Esophagus squamous epithelium (tissue), 5 donors: ENCODE measurements around the gene PXMP2. TPM values are rescaled to one million over a fixed set of nuclear protein-coding genes. Genes with fewer than 3 reads are reported as not detected.

ENCODE experiments used
- DNase-seq: peaks from one replicate; lab custom pipeline; 2025; lab: John Stamatoyannopoulos, UW
- H3K27ac ChIP-seq, 4 donors: fragments of 200-600 bp; sonication (generic); one replicate each; pipeline ENCODE4 v1.5.1; 2016 to 2019; ENCODE audit warnings: mild to moderate bottlenecking in 1 of 4
- H3K27me3 ChIP-seq, 4 donors: fragments of 200-600 bp; sonication (generic); 1 replicate in 3 of 4; 2 replicates in 1 of 4; pipeline versions ENCODE4 v1.5.1 to v1.6.0; 2017 to 2021; ENCODE audit warnings: antibody characterized with exemption in 1 of 4
- H3K36me3 ChIP-seq, 3 donors: fragments of 200-600 bp; sonication (generic); one replicate each; pipeline ENCODE4 v1.5.1; 2016 to 2019
- H3K4me1 ChIP-seq, 3 donors: fragments of 200-600 bp; sonication (generic); one replicate each; pipeline ENCODE4 v1.5.1; 2017 to 2019
- H3K4me3 ChIP-seq, 4 donors: fragments of 200-600 bp; sonication (generic); 1 replicate in 3 of 4; 2 replicates in 1 of 4; pipeline ENCODE4 v1.5.1; 2016 to 2019; ENCODE audit warnings: mild to moderate bottlenecking in 2 of 4, moderate library complexity in 1 of 4
- H3K9me3 ChIP-seq, 3 donors: fragments of 200-600 bp; sonication (generic); one replicate each; pipeline ENCODE4 v1.5.1; 2016 to 2019
- CTCF ChIP-seq, 6 experiments: fragments of 450-650 bp in 4 of 6; fragments of 200-600 bp in 2 of 6; sonication (generic) in 2 of 6; IDR thresholded peaks; one replicate each; pipeline ENCODE4 v1.5.1; 2016 to 2019; ENCODE audit warnings: antibody characterized with exemption in 6 of 6, mild to moderate bottlenecking in 4 of 6, moderate library complexity in 4 of 6
- POLR2A ChIP-seq, 4 donors: fragments of 450-650 bp; IDR thresholded peaks; one replicate each; pipeline ENCODE4 v1.6.1; 2017; ENCODE audit warnings: antibody characterized with exemption in 4 of 4, mild to moderate bottlenecking in 4 of 4, moderate library complexity in 3 of 4
- WGBS, 2 donors: methylation state at CpG; one replicate each; pipeline ENCODE4 v1.1.5; 2018; 5-methylcytosine and 5-hydroxymethylcytosine counted together
- intact Hi-C: fragments of 100-400 bp; cut with DNase I; formaldehyde crosslinking; loops from one replicate; pipeline ENCODE4 v1.15.0; 2022
- total RNA-seq, 4 donors: library from RNA; depleted of rRNA; stranded (reverse); fragments of >200 nt; gene quantifications; one replicate each; pipeline ENCODE4 v1.1.0, GENCODE V29; 2016
- donor health status: DM: yes; HTN: yes; CAD: no.

The PXMP2 gene
- total RNA-seq, 4 donors from 2014 or later: 16.3 to 31.9 (median 18.5) TPM

- DNase-seq: no peak
Observed at GRCh38 chr12:132700212-132700822, 12.9 kb downstream of the PXMP2 start.

GRCh38 chr12:132702640-132703039 lies 15.3 kb downstream of the PXMP2 start:
- no peaks in the 10 kb centered on the region for H3K4me1 ChIP-seq
- WGBS, 2 donors: 67 to 90% methylated on average over 2 of the region's 4 CpGs
- no peak for DNase-seq
- H3K27ac ChIP-seq: no peak overlapping the region
- no peak for TF ChIP-seq CTCF (IDR thresholded peaks at IDR 0.05)
- no peak overlapping the region for H3K4me3 ChIP-seq
- H3K27me3 ChIP-seq: no peaks in the 10 kb centered on the region
- peaks cover 0 to 72% (median 0%) of the 10 kb centered on the region in 3 donors for H3K36me3 ChIP-seq
- no peaks in the 10 kb centered on the region for H3K9me3 ChIP-seq
- intact Hi-C loops: no loop called here

More at GRCh38 chr12:132700212-132700822, 12.9 kb downstream of the PXMP2 start:
- intact Hi-C loops: no loop called here
- no peak overlapping the region for H3K4me3 ChIP-seq
- 89 to 90% methylated on average over 10 of the region's 10 CpGs for WGBS, 2 donors
- no peak overlapping the region for H3K27ac ChIP-seq
- peaks cover 0 to 91% (median 0%) of the 10 kb centered on the region in 3 donors for H3K36me3 ChIP-seq
- no peaks in the 10 kb centered on the region for H3K9me3 ChIP-seq
- TF ChIP-seq POLR2A (IDR thresholded peaks at IDR 0.05): no peak
- no peak for TF ChIP-seq CTCF (IDR thresholded peaks at IDR 0.05)
- H3K4me1 ChIP-seq: peaks cover 0 to 4% (median 0%) of the 10 kb centered on the region in 3 donors
- H3K27me3 ChIP-seq: no peaks in the 10 kb centered on the region

GRCh38 chr12:132703641-132704040 lies 16.3 kb downstream of the PXMP2 start:
- Histone ChIP-seq H3K27ac (no peak overlapping the region), H3K4me1 (no peaks in the 10 kb centered on the region), H3K9me3 (no peaks in the 10 kb centered on the region), H3K27me3 (no peaks in the 10 kb centered on the region), H3K36me3 (peaks cover 0 to 62% (median 0%) of the 10 kb centered on the region in 3 donors), H3K4me3 (no peak overlapping the region)
- intact Hi-C loops: no loop called here
- DNase-seq: no peak
- 93 to 96% methylated on average over 6 to 9 of the region's 9 CpGs for WGBS, 2 donors
- TF ChIP-seq CTCF (IDR thresholded peaks at IDR 0.05) (no peak), POLR2A (IDR thresholded peaks at IDR 0.05) (no peak)

GRCh38 chr12:132707241-132707640 lies 19.9 kb downstream of the PXMP2 start:
- Histone ChIP-seq H3K4me1 (peaks cover 13 to 24% (median 13%) of the 10 kb centered on the region in 3 donors), H3K36me3 (peaks cover 0 to 29% (median 0%) of the 10 kb centered on the region in 3 donors), H3K27me3 (no peaks in the 10 kb centered on the region), H3K9me3 (no peaks in the 10 kb centered on the region), H3K27ac (no peak overlapping the region), H3K4me3 (no peak overlapping the region)
- no peak for DNase-seq
- 92 to 100% methylated on average over 5 to 6 of the region's 6 CpGs for WGBS, 2 donors
- TF ChIP-seq POLR2A (IDR thresholded peaks at IDR 0.05) (no peak), CTCF (IDR thresholded peaks at IDR 0.05) (no peak)
- intact Hi-C loops: no loop called here

- peaks cover 0 to 22% (median 0%) of the 10 kb centered on the region in 3 donors for H3K36me3 ChIP-seq
- peaks cover 13 to 34% (median 15%) of the 10 kb centered on the region in 3 donors for H3K4me1 ChIP-seq
- 83 to 92% methylated on average over 1 to 2 of the region's 2 CpGs for WGBS, 2 donors
Observed at GRCh38 chr12:132708150-132708549, 20.8 kb downstream of the PXMP2 start.

More at GRCh38 chr12:132708150-132708549, 20.8 kb downstream of the PXMP2 start:
- intact Hi-C loops: no loop called here
- H3K27ac ChIP-seq: no peak overlapping the region
- no peak for DNase-seq
- no peaks in the 10 kb centered on the region for H3K27me3 ChIP-seq
- no peak for TF ChIP-seq POLR2A (IDR thresholded peaks at IDR 0.05)
- TF ChIP-seq CTCF (IDR thresholded peaks at IDR 0.05): no peak
- H3K9me3 ChIP-seq: no peaks in the 10 kb centered on the region
- no peak overlapping the region for H3K4me3 ChIP-seq
